Measurements from ENCODE around the gene HNRNPD. TPM values are rescaled to one million over a fixed set of nuclear protein-coding genes. Genes with fewer than 3 reads are reported as not detected.

The HNRNPD gene
- polyA plus RNA-seq, 4 donors, result 486 to 601 (median 524) TPM

Other genes with a start within 250 kb of the HNRNPD start
- gene HNRNPDL, start 56.5 kb upstream of the HNRNPD start, polyA plus RNA-seq (ENCODE audit: insufficient read length in 4 of 4), result 100 to 1,000 TPM; 520 to 644 (median 577) TPM
- gene ENOPH1, start 56.6 kb upstream of the HNRNPD start, polyA plus RNA-seq (ENCODE audit: insufficient read length in 4 of 4), result 10 to 100 TPM; 59.4 to 78.9 (median 69.9) TPM
- gene TMEM150C, start 188.0 kb upstream of the HNRNPD start, polyA plus RNA-seq (ENCODE audit: insufficient read length in 4 of 4), result 10 to 100 TPM; 20.4 to 28.1 (median 26.9) TPM